HG03159 (cell line): ENCODE data around the gene WIZ.
"Not testable (repeated sequence)": the region's sequence is repeated elsewhere in the genome, so short reads cannot be mapped to it uniquely, and the experiment has no call there.

Experiments used
- ATAC-seq: cut with Tn5 transposase; IDR thresholded peaks from one replicate; pipeline ENCODE4 v1.9.1; 2021; ENCODE audit warnings: mild to moderate bottlenecking, moderate library complexity; ENCODE audit not compliant: unreplicated experiment

The WIZ gene, protein sequence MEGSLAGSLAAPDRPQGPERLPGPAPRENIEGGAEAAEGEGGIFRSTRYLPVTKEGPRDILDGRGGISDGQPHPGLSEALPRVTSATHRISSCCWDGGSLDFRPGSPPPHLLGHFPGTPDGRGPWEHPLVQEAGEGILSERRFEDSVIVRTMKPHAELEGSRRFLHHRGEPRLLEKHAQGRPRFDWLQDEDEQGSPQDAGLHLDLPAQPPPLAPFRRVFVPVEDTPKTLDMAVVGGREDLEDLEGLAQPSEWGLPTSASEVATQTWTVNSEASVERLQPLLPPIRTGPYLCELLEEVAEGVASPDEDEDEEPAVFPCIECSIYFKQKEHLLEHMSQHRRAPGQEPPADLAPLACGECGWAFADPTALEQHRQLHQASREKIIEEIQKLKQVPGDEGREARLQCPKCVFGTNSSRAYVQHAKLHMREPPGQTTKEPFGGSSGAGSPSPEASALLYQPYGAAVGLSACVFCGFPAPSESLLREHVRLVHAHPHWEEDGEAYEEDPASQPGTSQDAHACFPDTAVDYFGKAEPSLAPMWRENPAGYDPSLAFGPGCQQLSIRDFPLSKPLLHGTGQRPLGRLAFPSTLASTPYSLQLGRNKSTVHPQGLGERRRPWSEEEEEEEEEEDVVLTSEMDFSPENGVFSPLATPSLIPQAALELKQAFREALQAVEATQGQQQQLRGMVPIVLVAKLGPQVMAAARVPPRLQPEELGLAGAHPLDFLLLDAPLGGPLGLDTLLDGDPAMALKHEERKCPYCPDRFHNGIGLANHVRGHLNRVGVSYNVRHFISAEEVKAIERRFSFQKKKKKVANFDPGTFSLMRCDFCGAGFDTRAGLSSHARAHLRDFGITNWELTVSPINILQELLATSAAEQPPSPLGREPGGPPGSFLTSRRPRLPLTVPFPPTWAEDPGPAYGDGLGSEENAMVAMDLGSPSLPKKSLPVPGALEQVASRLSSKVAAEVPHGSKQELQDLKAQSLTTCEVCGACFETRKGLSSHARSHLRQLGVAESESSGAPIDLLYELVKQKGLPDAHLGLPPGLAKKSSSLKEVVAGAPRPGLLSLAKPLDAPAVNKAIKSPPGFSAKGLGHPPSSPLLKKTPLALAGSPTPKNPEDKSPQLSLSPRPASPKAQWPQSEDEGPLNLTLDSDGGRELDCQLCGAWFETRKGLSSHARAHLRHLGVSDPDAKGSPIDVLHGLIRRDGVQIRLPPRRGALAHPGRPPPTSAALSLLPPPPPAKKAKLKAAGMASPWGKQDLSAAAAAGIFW (N-terminal part only)

DNA sequence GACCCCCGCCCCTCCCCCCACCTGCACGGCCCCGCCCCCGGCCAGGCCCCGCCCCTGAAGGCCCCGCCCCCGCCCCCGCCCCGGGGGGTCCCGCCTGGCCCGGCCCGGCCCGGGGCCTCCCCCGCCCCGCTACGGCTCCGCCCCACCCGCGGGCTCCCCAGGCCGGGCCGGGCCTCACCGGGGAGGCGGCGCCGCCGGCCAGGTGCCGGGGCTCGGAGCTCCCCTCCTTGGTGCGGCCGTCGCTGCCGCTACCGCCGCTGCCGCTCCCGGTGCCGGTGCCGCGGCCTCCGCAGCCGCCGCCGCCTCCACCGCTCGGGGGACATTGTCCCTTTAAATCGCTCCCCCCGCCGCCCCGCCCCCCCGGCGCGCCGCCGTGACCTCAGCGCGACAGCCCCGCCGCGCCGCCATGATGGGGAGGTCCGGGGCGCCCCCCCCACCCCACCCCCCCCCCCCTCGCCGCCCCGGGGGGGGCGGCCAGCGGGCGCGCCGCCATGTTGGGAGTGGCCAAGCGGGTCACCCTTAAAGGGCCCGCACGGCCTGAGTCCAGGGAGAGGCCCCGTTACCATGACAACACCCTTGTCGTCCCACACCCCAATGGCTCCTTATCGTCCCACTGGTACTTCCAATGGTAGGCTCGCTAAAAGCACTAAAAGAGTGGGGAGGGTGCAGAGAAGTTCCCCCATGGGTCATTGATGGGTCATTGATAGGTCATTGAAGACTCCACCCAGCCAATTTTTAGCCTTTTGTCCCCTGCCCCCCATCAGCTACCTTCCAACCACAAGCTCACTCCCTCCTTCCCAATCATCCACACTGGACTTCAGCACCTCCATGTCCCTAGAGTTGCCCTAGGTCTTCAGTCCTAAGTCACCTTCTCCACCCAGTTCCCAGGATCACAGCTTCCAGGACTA, at the start of gene WIZ:
WIZ (minus strand) TSS at position 337 of the 908 bp plus-strand sequence. CDS start 1,649 bp downstream, outside the sequence.
- ATAC-seq, result no peak

DNA sequence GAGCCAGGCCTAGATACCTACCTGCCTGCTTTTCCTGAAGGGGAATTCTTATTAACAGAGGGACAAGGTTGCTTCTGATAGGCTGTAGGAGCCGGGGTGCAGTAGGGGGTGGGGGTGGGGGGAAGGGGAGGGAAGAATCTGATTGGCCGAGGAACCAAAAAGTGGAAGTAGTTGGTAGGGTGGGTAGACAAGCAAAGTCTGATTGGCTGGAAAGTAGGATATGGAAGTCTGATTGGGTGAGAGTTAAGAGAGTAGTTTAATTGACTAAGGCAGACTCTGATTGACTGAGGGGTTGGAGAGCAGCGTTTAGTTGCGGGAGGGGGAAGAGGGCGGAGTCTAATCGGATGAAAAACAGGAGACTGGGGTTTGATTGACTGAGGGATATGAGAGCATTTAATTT, 49.2 kb upstream of the WIZ start:
- no peak for ATAC-seq

DNA sequence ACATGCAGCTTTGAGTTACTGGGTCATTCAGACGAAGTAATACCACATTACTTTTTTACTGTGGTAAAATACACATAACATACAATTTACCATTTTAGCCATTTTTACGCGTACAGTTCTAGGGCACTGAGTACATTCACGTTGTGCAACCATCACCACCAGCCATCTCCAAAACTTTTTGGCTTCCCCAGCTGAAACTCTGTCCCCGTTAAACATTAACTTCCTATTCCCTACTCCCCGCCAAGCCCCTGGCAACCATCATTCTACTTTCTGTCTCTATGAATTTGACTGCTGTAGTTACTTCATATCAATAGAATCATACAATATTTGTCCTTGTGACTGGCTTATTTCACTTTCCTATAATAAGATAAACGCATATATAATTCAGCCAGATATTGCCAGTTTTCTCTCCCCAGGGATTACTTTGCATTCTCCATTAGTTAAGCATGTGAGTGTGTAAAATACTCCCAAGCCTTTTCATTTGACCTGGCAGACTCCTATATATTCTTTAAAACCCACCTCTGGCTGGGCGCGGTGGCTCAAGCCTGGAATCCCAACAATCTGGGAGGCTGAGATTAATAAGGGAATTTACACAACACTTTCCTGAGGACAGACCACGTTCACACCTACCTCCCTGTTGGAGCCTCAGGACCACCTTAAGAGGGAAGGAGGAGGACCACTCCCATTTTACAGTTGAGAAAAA, 48.6 kb upstream of the WIZ start:
- no peak for ATAC-seq

DNA sequence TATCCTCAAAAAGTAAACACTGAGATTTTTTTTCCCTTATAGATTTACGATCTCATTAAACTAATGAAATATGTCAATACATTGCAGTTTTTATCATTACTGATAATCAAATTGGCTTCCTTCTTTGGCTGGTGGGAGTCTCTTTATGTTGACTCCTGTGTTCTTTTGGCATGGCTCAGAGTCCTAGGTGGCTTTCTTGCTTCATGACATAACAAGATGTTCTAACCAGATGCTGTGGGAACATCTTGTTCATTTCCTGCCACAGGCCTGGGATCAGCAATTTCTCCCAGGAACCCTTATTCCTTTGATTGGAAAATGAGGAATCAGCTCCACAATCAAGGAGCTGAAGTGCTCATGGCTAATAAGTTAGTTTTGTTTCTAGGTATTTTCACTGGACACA, 45.4 kb upstream of the WIZ start:
- no peak for ATAC-seq

DNA sequence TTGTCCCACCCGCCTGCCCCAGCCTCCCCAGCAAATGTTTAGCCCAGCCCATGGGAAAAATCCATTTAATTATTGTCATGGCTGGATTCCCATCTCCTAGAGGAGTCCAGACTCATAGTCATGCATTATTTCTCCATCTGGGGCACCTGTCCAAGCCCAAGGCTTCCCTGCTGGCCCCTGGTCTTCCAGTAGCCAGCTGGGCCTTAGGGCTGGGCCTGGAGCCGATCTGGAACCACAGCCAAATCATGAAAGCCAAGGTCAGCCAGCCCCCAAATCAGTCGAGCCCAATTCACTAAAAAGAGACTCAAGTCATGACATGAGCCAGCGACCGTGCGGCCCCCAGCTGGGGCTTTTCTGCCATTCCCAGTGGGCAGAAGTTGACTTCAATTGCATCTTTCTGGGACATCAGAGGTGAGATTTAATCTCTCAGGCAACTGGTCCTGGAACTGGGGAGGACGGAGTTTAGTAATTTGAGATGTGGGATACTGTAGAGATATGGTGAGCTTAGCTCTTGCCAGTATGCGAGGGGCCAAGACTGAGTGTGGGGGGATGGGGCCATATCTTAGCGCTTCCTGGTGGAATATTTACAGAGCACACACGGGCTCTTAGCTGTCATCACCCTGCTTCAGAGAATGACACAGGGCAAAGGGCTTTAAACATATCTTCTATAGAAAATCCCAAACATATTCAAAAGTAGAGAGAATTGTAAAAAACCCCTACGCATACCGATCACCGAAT, 38.9 kb upstream of the WIZ start:
- no peak for ATAC-seq

DNA sequence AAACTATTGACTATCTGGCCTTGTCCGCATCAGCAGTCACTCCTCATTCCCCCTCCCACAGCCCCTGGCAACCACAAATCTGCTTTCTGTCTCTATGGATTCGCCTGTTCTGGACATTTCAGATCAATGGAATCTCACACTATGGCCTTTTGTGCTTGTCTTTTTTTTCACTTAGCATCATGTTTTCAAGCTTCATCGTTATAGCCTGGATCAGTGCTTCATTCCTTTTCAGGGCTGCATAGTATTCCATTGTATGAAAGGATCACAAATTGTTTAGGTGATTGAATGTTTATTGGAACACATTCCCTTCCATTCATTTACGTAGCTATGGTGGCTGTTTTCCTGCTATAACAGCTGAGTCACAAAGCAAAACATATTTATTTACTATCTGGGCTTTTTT, 37.3 kb upstream of the WIZ start:
- no peak for ATAC-seq

DNA sequence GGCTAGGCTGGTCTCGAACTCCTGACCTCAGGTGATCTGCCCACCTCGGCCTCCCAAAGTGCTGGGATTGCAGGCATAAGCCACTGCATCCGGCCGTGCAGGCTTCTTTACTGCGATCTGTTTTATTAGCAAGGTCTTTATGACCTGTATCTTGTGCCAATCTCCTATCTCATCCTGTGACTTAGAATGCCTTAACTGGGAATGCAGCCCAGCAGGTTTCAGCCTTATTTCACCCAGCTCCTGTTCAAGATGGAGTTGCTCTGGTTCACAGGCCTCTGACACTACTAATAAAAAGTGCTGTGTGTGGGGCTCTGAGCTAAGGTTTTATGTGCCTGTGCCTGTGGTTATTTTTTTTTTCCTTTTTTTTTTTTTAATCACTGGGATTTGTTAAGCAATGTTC, 36.0 kb upstream of the WIZ start:
- not testable (repeated sequence) for ATAC-seq

DNA sequence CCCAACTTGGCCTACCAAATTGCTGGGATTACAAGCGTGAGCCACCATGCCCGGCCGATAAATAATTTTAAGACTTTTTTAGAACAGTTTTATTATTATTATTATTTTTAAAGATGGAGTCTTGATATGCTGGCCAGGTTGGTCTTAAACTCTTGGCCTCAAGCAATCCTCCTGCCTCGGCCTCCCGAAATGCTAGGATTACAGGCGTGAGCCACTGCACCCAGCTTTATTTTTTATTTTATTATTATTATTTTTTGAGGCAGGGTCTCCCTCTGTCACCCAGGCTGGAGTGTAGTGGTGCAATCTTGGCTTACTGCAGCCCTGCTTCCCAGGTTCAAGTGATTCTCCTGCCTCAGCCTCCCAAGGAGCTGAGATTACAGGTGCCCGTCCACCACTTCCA, 31.2 kb upstream of the WIZ start:
- not testable (repeated sequence) for ATAC-seq

DNA sequence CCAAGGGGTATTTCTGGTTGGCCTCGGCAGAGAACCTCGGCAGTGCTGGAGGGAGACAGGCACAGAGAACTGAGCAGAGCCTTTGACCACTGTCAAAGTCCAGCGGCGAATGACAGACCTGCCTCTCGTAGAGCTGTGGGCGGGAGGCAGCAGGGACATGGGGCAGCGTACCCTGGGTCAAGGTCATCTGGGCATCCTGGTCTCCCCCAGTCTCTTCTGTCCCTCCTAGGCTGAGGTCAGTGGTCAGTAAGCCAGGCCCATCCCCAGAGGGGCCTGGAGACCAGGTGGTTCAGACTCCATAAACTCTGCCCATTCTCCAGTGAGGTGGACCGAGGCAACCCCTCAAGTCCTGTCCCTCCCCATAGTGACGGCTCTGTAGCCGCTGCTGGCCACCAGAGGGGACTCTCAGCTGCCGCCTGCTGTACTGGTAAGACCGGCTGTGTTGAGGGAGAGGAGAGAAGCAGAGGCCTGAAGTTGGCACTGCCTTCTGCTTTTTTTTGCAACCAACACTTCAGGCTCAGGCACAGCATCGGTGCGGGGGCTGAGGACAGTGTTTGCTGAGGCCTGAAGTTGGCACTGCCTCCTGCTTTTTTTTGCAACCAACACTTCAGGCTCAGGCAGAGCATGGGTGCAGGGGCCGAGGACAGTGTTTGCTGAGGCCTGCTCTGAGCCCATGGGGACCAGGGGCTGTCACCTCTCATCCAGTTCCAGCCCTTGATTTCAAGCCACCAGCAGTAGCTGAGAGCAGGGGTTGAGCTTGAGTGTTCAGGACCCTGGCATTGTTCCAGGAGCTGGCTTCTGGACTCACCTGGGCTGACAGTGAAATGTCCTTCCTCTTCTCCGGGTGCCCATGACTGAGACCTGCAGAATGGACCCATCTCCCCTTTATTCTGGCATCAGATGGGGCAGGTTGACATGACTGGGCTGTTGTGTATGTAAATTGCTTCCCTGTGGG, 29.9 kb upstream of the WIZ start, which contains the start of gene PGLYRP2:
PGLYRP2 (minus strand) TSS at position 111 of the 955 bp plus-strand sequence. CDS start 130 bp downstream, outside the sequence.
- no peak for ATAC-seq

DNA sequence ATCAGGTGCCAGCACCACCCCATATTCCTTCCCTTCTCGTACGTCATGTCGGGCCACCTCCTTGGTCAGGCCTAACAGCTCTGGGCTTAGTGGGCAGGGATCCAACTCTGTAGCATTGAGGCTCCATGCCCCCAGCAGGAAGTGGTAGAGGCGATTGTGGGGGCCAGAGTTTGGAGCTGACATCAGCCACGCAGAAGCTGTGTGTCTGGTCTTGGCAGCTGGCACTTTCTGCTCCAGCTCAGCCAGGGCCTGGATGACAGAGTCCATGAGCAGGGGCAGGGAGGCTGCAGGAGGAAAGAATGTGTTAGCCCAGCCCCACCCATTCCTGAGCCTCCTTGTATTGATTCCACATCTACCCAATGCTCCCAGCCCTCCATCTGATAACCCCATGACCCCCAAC, 26.6 kb upstream of the WIZ start:
- ATAC-seq, result no peak

DNA sequence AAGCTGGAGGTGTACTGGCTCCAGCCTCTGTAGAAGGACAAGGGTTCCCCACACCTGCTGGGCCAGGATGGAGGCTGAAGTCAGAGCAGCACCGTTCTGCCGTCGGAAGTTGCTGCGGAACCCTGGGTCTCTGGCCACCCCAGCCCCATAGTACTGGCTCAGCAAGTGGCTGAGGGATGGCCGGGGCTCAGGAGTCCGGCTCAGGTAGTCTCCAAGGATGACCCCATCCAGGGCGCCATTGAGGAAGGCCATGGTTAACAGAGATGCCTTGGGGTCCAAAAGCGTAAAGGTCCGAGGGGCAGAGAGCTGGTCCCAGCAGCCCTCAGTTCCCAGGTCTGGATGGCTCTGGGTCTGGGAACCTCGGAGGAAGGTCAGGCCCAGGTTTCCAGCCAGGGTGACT, 25.9 kb upstream of the WIZ start:
- no peak for ATAC-seq

DNA sequence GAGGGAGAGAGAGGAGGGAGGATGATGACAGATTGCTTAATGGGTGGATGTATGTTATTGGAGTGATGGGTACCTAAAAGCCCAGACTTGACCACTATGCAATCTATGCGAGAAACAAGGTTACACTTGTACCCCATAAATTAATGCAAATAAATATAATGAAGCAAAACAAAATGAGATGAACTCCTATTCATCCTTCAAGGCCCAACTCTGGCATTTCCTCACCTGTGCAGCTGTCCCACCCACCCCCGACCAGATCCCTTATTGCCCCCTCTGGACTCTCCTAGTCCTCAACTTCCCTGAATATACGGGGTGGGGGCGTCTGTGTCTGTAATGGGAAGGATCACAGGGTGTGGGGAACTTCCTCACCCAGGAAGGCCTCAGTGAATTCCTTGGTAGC, 25.4 kb upstream of the WIZ start:
- ATAC-seq, result no peak

DNA sequence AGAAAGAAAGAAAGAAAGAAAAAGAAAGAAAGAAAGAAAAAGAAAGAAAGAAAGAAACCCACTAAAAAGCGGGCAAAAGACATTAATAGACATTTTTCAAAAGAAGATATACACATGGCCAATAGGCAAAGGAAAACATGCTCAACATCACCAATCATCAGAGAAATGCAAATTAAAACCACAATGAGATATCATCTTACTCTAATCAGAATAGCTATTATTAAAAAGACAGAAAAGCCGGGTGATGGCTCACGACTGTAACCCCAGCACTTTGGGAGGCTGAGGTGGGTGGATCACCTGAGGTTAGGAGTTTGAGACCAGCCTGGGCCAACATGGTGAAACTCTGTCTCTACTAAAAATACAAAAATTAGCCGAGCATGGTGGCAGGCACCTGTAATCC, 24.1 kb upstream of the WIZ start:
- ATAC-seq, result not testable (repeated sequence)

DNA sequence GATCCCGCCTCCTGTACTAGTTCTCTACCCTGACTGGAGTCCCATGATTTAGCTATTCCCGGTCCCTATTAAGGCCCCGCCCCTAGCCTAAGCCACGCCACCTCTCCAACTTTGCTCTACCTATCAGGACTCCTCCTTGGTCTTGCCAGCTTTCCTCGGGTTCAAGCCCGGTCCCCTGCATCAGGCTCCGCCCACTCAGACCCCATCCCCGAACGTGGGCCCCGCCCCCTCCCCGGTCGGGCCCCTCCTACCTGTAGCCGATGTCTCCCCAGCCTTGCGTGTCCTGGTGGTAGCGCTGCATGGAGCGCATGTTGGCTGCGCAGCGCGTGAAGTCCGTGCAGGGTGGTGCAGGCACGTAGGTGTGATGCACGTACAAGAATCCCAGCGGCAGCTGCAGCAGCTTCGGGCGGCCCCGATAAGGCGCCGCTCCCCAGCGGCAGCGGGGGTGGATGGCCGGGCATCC, 21.9 kb upstream of the WIZ start:
- ATAC-seq, result no peak

DNA sequence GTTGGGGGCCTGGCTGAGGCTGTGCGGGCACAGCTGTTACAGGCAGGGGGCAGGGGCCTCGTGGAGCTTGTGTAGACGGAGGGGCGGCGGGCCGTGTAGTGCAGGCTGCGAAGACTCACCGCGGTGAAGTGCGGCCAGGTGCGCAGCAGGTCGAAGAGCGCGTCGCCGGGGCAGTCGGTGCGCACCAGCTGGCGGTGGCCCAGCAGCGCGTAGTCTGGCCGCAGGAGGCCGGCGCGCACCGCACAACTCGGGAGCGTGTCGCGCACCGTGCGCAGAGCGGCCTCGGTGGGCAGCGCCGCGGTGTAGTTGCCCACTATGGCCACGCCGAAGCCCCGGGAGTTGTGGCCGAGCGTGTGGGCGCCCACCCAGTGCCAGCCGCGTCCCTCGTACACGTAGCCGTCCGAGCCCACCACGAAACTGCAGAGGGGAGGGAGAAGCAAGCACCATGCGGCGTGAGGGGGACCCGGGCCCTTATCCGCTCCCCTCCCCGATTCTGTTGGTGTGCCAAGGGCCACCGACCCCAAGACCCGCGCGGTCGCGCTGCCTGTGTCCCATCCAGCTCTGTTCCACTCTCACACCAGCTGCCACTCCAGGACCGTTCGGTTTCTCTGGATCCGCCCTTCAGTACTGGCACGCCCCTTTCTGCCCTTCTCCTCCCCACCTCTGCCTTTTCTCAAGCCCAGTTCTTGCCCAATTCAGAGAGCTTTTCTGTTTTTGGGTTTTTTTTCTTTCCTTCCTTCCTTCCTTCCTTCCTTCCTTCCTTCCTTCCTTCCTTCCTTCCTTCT, 19.9 kb upstream of the WIZ start:
- no peak for ATAC-seq

DNA sequence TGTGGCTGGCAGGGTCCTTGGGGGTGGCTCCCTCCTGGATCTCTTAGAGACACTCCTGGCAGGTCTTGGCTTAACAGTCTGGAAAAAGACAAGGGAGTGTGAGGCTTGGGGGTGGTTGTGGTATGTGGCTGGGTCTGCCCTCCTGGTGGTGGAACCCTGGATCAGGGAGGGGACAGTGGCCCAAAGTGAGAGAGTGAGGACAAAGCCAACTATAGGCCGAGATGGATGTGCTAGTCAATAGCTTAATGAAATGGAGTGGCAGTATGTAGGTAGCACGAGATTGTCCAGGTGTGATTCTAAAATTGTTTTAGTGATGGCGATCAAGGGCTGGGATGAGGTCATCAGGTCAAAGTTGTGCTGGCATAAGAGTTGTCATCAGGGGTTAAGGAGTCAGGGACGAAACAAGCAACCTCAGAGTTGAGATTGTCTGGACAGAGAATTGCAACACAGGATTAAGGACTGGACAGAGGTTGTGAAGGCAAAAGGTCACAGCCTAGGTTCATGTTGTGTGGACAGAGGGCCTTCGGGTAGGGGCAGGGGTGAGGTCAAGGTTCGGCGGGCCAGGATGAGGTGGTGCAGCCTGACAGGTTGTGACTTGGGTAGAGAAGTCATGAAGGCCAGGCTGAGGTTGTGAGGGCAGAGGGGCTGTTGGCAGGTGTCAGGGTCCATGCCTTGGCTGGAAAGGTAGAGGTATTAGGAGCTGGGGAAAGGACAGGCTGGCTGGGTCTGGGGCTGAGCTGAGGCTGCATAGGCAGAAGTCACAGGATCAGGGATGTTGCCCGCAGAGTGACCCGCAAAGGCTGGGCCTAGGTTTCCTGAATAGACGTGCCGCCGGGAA, 19.1 kb upstream of the WIZ start:
- ATAC-seq, result no peak
